Brain microvascular endothelial cell (primary cell): ENCODE measurements around the gene PRRG1.

Experiments
- DNase-seq: peaks from one replicate; pipeline ENCODE4 v3.0.0-alpha.2; 2020
- H3K27ac ChIP-seq: fragments of 250-450 bp; sonication (Bioruptor Pico); 2 replicates; pipeline ENCODE4 v1.5.1; 2020; ENCODE audit warnings: mild to moderate bottlenecking, moderate library complexity
- H3K27me3 ChIP-seq: fragments of 250-450 bp; sonication (Bioruptor Pico); replicated peaks from 2 replicates; pipeline ENCODE4 v1.5.1; 2020; ENCODE audit warnings: mild to moderate bottlenecking
- H3K36me3 ChIP-seq: fragments of 250-450 bp; sonication (Bioruptor Pico); replicated peaks from 2 replicates; pipeline ENCODE4 v1.5.1; 2020; ENCODE audit warnings: mild to moderate bottlenecking
- H3K4me3 ChIP-seq: 2 replicates; pipeline ENCODE4 v1.5.1; 2011; ENCODE audit warnings: low read depth, mild to moderate bottlenecking, control low read depth, low read length, moderate library complexity
- in situ Hi-C: cut with HindIII; loops from 2 replicates; pipeline ENCODE4 v1.10.0; 2017; ENCODE audit warnings: low sequenced_read_pairs, low pct_ligation_motif_present
- TF ChIP-seq, protein P1 (sequence below): IDR thresholded peaks from 2 replicates; pipeline ENCODE4 v1.5.1; 2011; ENCODE audit warnings: low read depth, mild to moderate bottlenecking, moderate library complexity, low read length, control low read depth, inconsistent platforms; ENCODE audit errors: missing control alignments

Gene PRRG1

DNA sequence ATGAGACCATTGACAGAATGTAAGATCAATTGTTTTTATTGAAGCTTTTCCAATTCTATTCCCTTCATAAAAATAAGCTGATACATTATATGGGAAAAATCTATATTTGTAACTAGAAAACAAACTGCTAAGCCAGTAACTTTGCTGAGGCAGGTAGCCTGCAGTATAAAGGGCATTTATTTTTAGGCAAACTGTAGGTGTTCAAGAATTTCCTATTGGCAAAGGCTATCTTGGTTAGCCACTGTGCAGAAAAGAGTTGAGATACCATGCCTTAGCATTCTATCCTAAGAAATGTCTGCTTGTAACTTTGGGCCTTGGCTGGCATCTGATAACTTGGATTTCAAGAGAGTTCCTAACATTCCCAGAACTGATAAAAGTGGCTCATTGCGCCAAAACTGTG lies 18.5 kb upstream of the PRRG1 start:
- TF ChIP-seq, protein P1, sequence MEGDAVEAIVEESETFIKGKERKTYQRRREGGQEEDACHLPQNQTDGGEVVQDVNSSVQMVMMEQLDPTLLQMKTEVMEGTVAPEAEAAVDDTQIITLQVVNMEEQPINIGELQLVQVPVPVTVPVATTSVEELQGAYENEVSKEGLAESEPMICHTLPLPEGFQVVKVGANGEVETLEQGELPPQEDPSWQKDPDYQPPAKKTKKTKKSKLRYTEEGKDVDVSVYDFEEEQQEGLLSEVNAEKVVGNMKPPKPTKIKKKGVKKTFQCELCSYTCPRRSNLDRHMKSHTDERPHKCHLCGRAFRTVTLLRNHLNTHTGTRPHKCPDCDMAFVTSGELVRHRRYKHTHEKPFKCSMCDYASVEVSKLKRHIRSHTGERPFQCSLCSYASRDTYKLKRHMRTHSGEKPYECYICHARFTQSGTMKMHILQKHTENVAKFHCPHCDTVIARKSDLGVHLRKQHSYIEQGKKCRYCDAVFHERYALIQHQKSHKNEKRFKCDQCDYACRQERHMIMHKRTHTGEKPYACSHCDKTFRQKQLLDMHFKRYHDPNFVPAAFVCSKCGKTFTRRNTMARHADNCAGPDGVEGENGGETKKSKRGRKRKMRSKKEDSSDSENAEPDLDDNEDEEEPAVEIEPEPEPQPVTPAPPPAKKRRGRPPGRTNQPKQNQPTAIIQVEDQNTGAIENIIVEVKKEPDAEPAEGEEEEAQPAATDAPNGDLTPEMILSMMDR, result no peak
- DNase-seq, result no peak
- H3K27me3 ChIP-seq, result no peaks in the 10 kb centered on the region
- no peaks in the 10 kb centered on the region for H3K36me3 ChIP-seq
- in situ Hi-C loops, result no loop called here
- H3K4me3 ChIP-seq, result no peak overlapping the region
- no peak overlapping the region for H3K27ac ChIP-seq

DNA sequence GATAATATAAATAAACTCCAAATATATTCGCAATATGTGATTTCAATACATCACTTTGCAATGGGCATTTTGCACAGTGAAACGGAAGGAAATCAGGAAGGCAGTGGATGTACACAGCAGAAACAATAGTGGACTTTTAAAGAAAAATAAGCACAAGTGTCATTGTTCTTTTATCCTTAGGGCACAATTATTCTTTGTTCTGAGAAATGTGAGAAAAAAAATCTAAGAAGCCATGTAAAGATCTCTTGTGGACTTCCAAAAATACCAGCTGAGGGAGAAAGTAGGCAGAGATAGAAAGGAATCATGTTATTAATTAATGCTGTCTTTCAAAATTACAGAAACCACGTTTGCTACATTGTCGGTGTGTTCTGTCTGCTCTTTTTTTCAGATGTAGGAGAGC lies 17.6 kb upstream of the PRRG1 start:
- DNase-seq, result no peak
- Histone ChIP-seq H3K27me3 (no peaks in the 10 kb centered on the region), H3K27ac (no peak overlapping the region), H3K4me3 (no peak overlapping the region), H3K36me3 (no peaks in the 10 kb centered on the region)
- in situ Hi-C loops, result no loop called here
- TF ChIP-seq, protein P1, result no peak

DNA sequence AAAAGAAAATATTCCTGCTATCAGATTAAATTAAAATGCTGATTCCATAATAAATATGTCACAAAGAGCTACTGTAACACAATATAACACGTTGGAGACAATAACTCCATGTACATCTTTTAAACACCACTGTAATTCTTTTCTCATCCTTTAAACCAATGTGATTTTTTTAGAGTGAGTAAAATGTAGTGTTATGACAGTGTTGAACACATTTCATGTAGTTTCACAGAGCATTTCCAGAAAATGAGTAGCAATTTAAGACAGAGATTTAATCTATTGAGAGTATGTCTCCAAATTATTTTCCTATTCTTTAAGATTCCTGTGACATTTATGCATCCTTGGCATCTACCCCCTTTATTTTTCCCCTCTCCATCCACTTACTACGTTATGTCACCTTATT lies 17.1 kb upstream of the PRRG1 start:
- TF ChIP-seq, protein P1, result no peak
- in situ Hi-C loops, result no loop called here
- H3K27ac ChIP-seq, result no peak overlapping the region

DNA sequence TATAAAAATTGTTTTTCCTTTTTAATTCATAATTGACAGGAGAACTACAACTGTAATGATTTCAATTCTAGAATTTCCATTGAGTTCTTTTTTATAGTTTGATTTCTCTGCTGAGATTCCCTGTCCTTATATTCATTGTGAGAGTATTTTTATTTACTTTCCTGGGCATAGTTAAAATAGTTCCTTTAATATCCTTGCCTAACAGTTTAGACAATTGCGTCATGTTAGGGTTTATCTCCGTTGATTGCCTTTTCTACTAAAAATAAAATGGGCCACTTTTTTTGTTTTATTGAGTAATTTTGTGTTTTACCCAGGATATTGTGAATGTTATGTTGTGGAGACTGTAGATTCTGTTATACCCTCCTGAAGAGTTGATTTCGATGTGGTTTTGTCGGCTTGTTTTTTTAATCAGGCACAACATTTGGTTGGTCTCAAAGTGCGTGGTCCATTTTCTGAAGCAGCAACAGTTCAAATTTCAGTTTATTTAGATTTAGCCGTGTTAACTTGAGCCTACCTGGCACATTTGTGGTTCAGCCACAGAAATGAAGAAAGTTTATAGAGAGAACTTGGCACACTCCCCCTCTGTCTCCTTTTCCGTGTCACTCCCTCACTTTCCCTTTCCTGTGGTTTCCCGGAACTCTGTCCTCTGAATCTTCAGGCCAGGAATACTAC lies 16.0 kb upstream of the PRRG1 start:
- Histone ChIP-seq H3K4me3 (no peak overlapping the region), H3K27me3 (no peaks in the 10 kb centered on the region), H3K27ac (no peak overlapping the region), H3K36me3 (no peaks in the 10 kb centered on the region)
- in situ Hi-C loops, result no loop called here
- DNase-seq, result no peak
- TF ChIP-seq, protein P1, result no peak

More for the DNA sequence above, 17.1 kb upstream of the PRRG1 start:
- Histone ChIP-seq H3K36me3 (no peaks in the 10 kb centered on the region), H3K4me3 (no peak overlapping the region), H3K27me3 (no peaks in the 10 kb centered on the region)
- no peak for DNase-seq

DNA sequence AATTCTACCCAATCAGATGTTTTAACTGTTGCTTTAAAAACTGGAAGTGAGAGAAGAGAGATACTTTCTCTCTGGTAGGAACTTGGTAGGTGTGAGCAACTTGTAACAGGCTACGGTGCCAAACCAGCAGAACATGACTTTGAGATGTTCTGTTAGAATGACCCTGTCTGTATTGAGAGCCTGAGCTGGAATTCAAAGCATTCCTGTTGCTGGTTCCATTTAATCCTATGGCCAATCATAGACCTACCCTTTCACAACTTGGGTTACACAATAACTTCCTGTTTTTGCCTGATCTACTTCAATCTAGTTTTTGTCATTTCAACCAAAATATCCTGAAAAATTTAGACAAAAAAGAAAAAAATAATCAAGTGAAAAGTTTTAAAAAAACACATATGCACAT lies 1.7 kb upstream of the PRRG1 start:
- H3K36me3 ChIP-seq, result no peaks in the 10 kb centered on the region
- TF ChIP-seq, protein P1, result no peak
- in situ Hi-C loops, result no loop called here
- H3K27ac ChIP-seq, result no peak overlapping the region
- DNase-seq, result peak; percentile 18
- no peak overlapping the region for H3K4me3 ChIP-seq
- no peaks in the 10 kb centered on the region for H3K27me3 ChIP-seq

DNA sequence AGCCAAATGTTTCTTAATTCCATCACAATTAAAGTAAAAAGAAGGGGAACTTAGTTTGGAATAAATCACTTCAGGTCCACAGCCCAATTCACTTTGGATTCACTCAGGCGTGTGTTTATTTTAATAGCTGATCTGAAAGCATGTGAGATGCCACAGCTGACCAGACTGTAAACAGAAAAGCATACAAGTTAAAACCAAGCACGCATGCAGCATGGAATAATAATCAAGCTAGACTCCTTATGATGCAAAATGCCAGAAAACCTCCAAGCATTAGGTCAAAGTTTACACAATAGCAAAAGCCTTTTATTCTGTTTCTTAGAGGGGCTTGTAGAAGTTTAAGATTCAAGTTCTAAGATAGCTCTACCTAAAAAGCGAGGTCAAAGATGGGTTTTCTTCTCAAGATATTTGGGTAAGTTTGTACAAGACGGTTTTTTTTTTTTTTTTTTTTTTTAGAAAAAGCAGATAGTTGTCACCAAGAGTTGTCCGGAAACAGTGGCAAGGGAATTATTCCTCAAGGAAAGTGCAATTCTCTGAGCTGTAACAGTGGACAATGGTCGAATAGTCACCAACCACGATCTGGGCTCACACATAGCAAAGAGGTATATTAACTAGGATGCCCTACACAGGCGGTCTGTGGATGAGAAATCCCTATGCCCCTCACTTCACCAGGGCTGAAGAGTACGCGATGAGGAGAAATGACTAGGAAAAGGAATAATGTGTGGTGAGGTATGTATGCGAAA lies 763 bp upstream of the PRRG1 start:
- no peaks in the 10 kb centered on the region for H3K36me3 ChIP-seq
- in situ Hi-C loops, result no loop called here
- peak overlapping the region; percentile 70 for H3K27ac ChIP-seq
- no peak for DNase-seq
- TF ChIP-seq, protein P1, result no peak
- peak overlapping the region; percentile 55 for H3K4me3 ChIP-seq
- no peaks in the 10 kb centered on the region for H3K27me3 ChIP-seq
